CD8-positive, alpha-beta memory T cell (primary cell): Measurements from ENCODE around the gene C17orf113. TPM values are rescaled to one million over a fixed set of nuclear protein-coding genes. Genes with fewer than 3 reads are reported as not detected.

Experiments used
- CTCF ChIA-PET: fragments of 350-600 bp; sonication (Branson Sonifier 250); formaldehyde crosslinking; loops from one replicate; lab custom pipeline; 2021; ENCODE audit warnings: antibody characterized with exemption; lab: Charles Lee
- POLR2A ChIA-PET: fragments of 350-600 bp; sonication (Branson Sonifier 250); formaldehyde crosslinking; loops from one replicate; lab custom pipeline; 2021; ENCODE audit warnings: antibody characterized with exemption; lab: Charles Lee
- DNase-seq, 5 donors: peaks; one replicate each; pipeline versions ENCODE4 v3.0.0 to v3.0.0-alpha.2; 2020 to 2022; ENCODE audit warnings: mixed read lengths in 1 of 5
- H3K27ac ChIP-seq: one replicate; pipeline ENCODE4 v1.7.0; 2013; ENCODE audit warnings: low read depth, mild to moderate bottlenecking, low read length, moderate library complexity
- H3K27me3 ChIP-seq: 2 replicates; pipeline ENCODE4 v1.7.0; 2013; ENCODE audit warnings: low read length, mild to moderate bottlenecking; ENCODE audit not compliant: insufficient read depth, poor library complexity, severe bottlenecking
- H3K36me3 ChIP-seq: 2 replicates; pipeline ENCODE4 v1.7.0; 2013; ENCODE audit warnings: mild to moderate bottlenecking, low read length, moderate library complexity; ENCODE audit not compliant: insufficient read depth
- H3K4me1 ChIP-seq: 2 replicates; pipeline ENCODE4 v1.7.0; 2013; ENCODE audit warnings: mild to moderate bottlenecking, low read length, moderate library complexity; ENCODE audit not compliant: insufficient read depth
- H3K4me3 ChIP-seq: 2 replicates; pipeline ENCODE4 v1.7.0; 2013; ENCODE audit warnings: mild to moderate bottlenecking, low read length
- H3K9me3 ChIP-seq: 2 replicates; pipeline ENCODE4 v1.7.0; 2013; ENCODE audit warnings: mild to moderate bottlenecking, low read length
- H3K27ac Mint-ChIP-seq, 8 donors: one replicate each; pipeline ENCODE4 v1.8.0; 2020 to 2021; ENCODE audit warnings: mixed read lengths in 8 of 8, mild to moderate bottlenecking in 6 of 8, inconsistent platforms in 3 of 8, moderate library complexity in 3 of 8
- H3K27me3 Mint-ChIP-seq, 2 donors: one replicate each; pipeline ENCODE4 v1.8.0; 2020 to 2021; ENCODE audit warnings: mixed read lengths in 2 of 2, mild to moderate bottlenecking in 1 of 2, moderate library complexity in 1 of 2
- H3K36me3 Mint-ChIP-seq, 3 donors: one replicate each; pipeline ENCODE4 v1.8.0; 2020 to 2021; ENCODE audit warnings: mixed read lengths in 3 of 3, inconsistent platforms in 1 of 3, mild to moderate bottlenecking in 1 of 3
- H3K4me1 Mint-ChIP-seq, 3 donors: one replicate each; pipeline ENCODE4 v1.8.0; 2020 to 2021; ENCODE audit warnings: mixed read lengths in 3 of 3, inconsistent platforms in 1 of 3, mild to moderate bottlenecking in 1 of 3
- H3K4me3 Mint-ChIP-seq, 7 donors: one replicate each; pipeline ENCODE4 v1.8.0; 2020 to 2021; ENCODE audit warnings: mixed read lengths in 7 of 7, mild to moderate bottlenecking in 6 of 7, moderate library complexity in 4 of 7, inconsistent platforms in 2 of 7
- H3K9me3 Mint-ChIP-seq, 5 donors: one replicate each; pipeline ENCODE4 v1.8.0; 2020 to 2022; ENCODE audit warnings: mixed read lengths in 5 of 5, mild to moderate bottlenecking in 3 of 5, moderate library complexity in 2 of 5, inconsistent platforms in 1 of 5
- polyA plus RNA-seq: library from polyadenylated mRNA; unstranded; fragments of 300-500 nt; fragmentation: Illumina TruSeq; gene quantifications from one replicate; pipeline ENCODE4 v1.2.3, GENCODE V29; 2021
- total RNA-seq, 2 experiments: library from RNA; stranded (reverse); gene quantifications; one replicate each; pipeline ENCODE4 v1.2.3, GENCODE V29; 2021

The C17orf113 gene
- total and polyA plus RNA-seq, 3 experiments from 2014 or later, result 0.10 to 0.20 (median 0.15) TPM

DNA sequence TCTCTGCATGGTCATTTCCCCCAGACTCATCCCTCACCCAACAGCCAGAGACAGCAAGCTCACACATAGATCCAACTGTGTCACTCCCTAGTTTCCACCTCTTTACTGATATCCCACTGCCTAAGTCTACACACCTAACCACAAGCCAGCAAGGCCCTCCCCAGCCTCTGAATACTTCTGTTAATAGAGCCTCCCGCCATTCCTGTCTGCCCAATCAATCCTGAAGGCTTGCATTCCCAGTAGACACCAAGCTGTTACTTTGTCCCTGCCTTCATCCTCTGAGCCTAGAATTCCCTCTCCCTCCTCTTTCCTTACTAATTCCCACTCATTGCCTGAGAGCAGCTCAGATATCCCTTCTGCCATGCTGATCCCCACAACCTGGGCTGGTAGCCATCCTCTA is 4.7 kb downstream of the C17orf113 start:
- H3K36me3 Mint-ChIP-seq, result no peaks in the 10 kb centered on the region
- H3K9me3 Mint-ChIP-seq, result peaks cover 0 to 1% (median 0%) of the 10 kb centered on the region in 5 donors
- H3K36me3 ChIP-seq, result no peaks in the 10 kb centered on the region
- peaks cover 4 to 6% (median 6%) of the 10 kb centered on the region in 3 donors for H3K4me1 Mint-ChIP-seq
- ChIA-PET POLR2A (no interaction called here), CTCF (interaction anchor here (0.9 to 2.0 kb wide), 3 partner anchors 10 to 72 kb away, joined by 3 to 4 read pairs (median 4); no protein-coding TSS in a partner anchor)
- H3K9me3 ChIP-seq, result no peaks in the 10 kb centered on the region
- no peak overlapping the region for H3K4me3 Mint-ChIP-seq
- DNase-seq, result no peak
- no peak overlapping the region for H3K4me3 ChIP-seq
- H3K27me3 Mint-ChIP-seq, result peaks cover 9 to 11% of the 10 kb centered on the region in 2 donors
- peaks cover 5% of the 10 kb centered on the region for H3K4me1 ChIP-seq
- H3K27me3 ChIP-seq, result no peaks in the 10 kb centered on the region
- H3K27ac ChIP-seq, result no peak overlapping the region
- peak overlapping the region in 1 of 8 donors; percentile 32 for H3K27ac Mint-ChIP-seq

- POLR2A ChIA-PET, result no interaction called here
- no peaks in the 10 kb centered on the region for H3K4me1 ChIP-seq
- Mint-ChIP-seq H3K9me3 (no peaks in the 10 kb centered on the region), H3K27me3 (peaks cover 5 to 7% of the 10 kb centered on the region in 2 donors), H3K27ac (no peak overlapping the region), H3K36me3 (no peaks in the 10 kb centered on the region), H3K4me3 (no peak overlapping the region), H3K4me1 (no peaks in the 10 kb centered on the region)
- no peaks in the 10 kb centered on the region for H3K27me3 ChIP-seq
- no peak overlapping the region for H3K4me3 ChIP-seq
- CTCF ChIA-PET, result no interaction called here
- H3K27ac ChIP-seq, result no peak overlapping the region
- no peaks in the 10 kb centered on the region for H3K9me3 ChIP-seq
- no peaks in the 10 kb centered on the region for H3K36me3 ChIP-seq
- DNase-seq, result no peak
These were observed 7.6 kb downstream of the C17orf113 start for GRCh38 chr17:42042598-42043319.

DNA sequence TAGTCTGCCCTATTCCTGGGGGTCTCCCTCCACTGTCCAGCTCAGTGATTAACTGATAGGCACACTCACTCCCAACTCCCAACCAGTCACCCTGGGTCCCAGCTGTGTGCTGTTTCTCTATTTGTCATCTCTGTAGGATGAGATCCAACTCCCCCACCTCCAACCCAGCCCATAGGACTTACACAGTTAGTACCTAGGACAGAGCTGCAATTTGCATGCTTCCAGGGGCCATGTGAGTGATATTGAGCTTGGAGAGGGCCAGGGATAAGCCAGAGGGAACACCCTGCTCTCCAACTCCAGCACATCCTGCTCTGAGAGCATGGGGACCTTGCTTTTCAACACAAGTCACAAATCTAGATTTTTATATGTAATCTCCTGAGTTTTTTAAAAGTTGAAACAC is 8.8 kb downstream of the C17orf113 start:
- Mint-ChIP-seq H3K9me3 (no peaks in the 10 kb centered on the region), H3K27me3 (peaks cover 8 to 10% of the 10 kb centered on the region in 2 donors), H3K36me3 (peaks cover 0 to 1% (median 0%) of the 10 kb centered on the region in 3 donors), H3K27ac (no peak overlapping the region), H3K4me1 (no peaks in the 10 kb centered on the region), H3K4me3 (no peak overlapping the region)
- no peak for DNase-seq
- Histone ChIP-seq H3K4me1 (no peaks in the 10 kb centered on the region), H3K4me3 (no peak overlapping the region), H3K36me3 (no peaks in the 10 kb centered on the region), H3K9me3 (no peaks in the 10 kb centered on the region), H3K27me3 (no peaks in the 10 kb centered on the region), H3K27ac (no peak overlapping the region)
- CTCF ChIA-PET, result interaction anchor here (1.2 kb wide), 1 partner anchor 9 kb away, joined by 4 read pairs; no protein-coding TSS in a partner anchor
- POLR2A ChIA-PET, result interaction anchor here (0.6 kb wide), 1 partner anchor 41 kb away, joined by 3 read pairs; no protein-coding TSS in a partner anchor

DNA sequence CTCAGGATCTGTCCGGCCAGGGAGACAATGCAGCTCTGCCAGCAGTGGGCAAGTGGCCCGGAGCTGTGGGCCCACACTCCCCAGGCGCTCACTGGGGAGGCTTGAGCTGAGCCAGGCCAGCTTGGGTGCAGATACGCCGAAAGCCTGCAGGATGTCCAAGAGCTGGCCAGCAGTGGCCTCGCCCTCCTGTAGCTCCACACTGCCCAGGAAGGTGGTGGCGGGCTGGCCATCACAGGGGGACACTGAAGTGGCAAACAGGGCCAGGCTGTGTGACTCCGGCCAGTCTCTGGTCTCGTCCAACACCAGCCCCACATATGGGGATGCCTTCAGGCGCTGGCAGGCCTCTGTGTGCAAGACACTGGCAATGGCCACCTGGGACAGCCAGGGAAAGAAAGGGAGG is 9.6 kb downstream of the C17orf113 start:
- Histone ChIP-seq H3K4me3 (no peak overlapping the region), H3K4me1 (no peaks in the 10 kb centered on the region), H3K27me3 (no peaks in the 10 kb centered on the region), H3K9me3 (no peaks in the 10 kb centered on the region), H3K36me3 (no peaks in the 10 kb centered on the region), H3K27ac (no peak overlapping the region)
- Mint-ChIP-seq H3K27me3 (peaks cover 8 to 10% of the 10 kb centered on the region in 2 donors), H3K27ac (no peak overlapping the region), H3K4me1 (no peaks in the 10 kb centered on the region), H3K36me3 (peaks cover 0 to 1% (median 0%) of the 10 kb centered on the region in 3 donors), H3K9me3 (no peaks in the 10 kb centered on the region), H3K4me3 (no peak overlapping the region)
- ChIA-PET POLR2A (interaction anchor here (1.1 kb wide), 1 partner anchor 9 kb away, joined by 3 read pairs; no protein-coding TSS in a partner anchor), CTCF (interaction anchor here (1.1 to 1.2 kb wide), 2 partner anchors 10 to 21 kb away, joined by 3 to 4 read pairs; partner anchors contain the start of gene NKIRAS2)
- no peak for DNase-seq

DNA sequence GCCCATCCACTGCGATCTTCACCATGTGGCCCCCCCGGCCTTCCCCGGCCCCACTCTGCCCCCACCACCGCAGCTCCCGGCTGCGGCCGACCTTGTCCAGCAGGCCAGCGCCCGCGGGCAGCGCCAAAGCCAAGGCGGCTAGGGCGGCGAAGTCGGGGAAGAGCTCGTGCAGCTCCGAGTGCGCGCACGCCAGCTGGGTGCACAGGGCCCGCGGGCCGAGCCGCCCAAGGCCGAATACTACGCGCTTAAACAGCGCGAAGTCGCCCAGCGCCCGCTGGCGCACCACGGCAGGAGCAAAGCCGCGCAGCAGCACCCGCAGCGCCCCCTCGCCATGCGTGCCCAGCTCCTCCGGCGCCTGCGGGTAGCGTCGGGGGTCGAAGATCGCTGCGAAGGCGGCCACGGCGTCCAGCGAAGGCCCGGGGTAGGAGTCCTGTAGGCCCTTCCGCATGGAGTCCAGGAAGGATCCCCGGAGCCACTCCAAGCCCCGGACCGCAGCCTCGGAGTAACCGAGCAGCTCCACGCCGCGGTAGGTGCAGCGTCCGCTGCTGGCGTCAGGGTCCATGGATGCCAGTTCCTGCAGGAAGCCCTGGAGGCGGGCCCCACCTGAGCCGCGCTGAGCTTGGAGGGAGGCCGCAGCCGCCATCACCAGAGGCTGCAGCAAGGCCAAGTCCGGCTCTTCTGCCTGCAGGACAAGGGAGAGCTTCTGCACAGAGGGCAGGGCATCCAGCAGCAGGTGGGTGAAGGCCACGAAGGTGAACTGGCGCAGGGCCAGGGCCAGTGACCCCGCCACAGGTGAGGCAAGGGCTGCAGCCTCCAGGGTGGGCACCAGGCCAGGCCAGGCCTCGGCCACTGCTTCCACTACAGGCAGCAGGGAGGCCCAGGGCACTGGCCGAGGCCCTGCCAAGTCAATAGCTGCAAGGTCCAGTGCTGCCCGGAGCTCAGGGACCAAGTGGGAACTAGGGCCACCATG is 10.3 kb downstream of the C17orf113 start:
- DNase-seq, result no peak
- CTCF ChIA-PET, result interaction anchor here (1.1 to 1.3 kb wide), 2 partner anchors 14 to 20 kb away, joined by 3 read pairs; partner anchors contain the start of gene NKIRAS2
- no peaks in the 10 kb centered on the region for H3K9me3 Mint-ChIP-seq
- Histone ChIP-seq H3K4me3 (no peak overlapping the region), H3K9me3 (no peaks in the 10 kb centered on the region), H3K27ac (no peak overlapping the region), H3K4me1 (no peaks in the 10 kb centered on the region), H3K27me3 (no peaks in the 10 kb centered on the region), H3K36me3 (no peaks in the 10 kb centered on the region)
- H3K36me3 Mint-ChIP-seq, result peaks cover 0 to 1% (median 0%) of the 10 kb centered on the region in 3 donors
- H3K27me3 Mint-ChIP-seq, result peaks cover 8 to 10% of the 10 kb centered on the region in 2 donors
- H3K4me3 Mint-ChIP-seq, result no peak overlapping the region
- no peak overlapping the region for H3K27ac Mint-ChIP-seq
- POLR2A ChIA-PET, result interaction anchor here (1.1 kb wide), 1 partner anchor 9 kb away, joined by 3 read pairs; no protein-coding TSS in a partner anchor
- H3K4me1 Mint-ChIP-seq, result no peaks in the 10 kb centered on the region

DNA sequence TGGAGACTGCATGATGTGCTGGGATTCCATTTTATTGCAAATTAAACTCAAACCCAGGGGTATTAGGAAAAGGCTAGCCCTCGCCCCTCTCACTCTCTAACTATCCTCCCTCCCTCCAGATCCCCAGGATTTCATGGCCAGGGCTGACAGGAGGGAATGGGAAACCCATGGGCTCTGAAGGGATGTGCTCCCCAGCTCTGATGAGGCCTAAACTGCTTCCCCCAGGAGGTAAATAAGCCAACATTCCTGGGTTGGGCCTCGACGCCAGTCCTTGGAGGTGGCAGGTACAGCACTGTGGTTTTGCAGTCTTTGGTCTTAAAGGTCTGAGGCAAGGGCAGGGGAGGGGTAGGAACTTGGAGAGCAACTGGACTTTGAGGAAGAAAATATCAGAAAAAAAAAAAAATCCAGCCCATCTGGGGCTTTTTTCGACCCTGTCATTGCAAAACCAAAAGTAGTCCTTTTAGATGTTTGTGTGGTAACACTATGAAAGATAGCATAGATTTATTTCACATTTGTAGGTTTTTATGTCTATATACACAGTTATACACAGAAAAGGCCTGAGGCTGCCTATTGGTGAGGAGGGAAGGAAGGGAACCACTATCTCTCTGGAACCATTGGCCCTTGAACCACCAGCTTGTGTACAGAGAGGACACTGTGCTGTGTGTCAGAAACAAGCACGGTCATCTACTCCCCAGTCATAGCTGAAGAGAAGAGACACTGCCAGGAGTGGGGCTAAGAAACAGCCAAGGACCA is 12.0 kb downstream of the C17orf113 start:
- Mint-ChIP-seq H3K4me1 (peaks cover 0 to 3% (median 0%) of the 10 kb centered on the region in 3 donors), H3K27ac (peak overlapping the region in 1 of 8 donors; percentile 43), H3K27me3 (peaks cover 11 to 17% of the 10 kb centered on the region in 2 donors), H3K36me3 (peaks cover 0 to 1% (median 0%) of the 10 kb centered on the region in 3 donors), H3K9me3 (no peaks in the 10 kb centered on the region), H3K4me3 (no peak overlapping the region)
- Histone ChIP-seq H3K27me3 (no peaks in the 10 kb centered on the region), H3K36me3 (no peaks in the 10 kb centered on the region), H3K9me3 (no peaks in the 10 kb centered on the region), H3K4me3 (no peak overlapping the region), H3K27ac (no peak overlapping the region), H3K4me1 (peaks cover 5% of the 10 kb centered on the region)
- ChIA-PET CTCF (no interaction called here), POLR2A (no interaction called here)
- no peak for DNase-seq

DNA sequence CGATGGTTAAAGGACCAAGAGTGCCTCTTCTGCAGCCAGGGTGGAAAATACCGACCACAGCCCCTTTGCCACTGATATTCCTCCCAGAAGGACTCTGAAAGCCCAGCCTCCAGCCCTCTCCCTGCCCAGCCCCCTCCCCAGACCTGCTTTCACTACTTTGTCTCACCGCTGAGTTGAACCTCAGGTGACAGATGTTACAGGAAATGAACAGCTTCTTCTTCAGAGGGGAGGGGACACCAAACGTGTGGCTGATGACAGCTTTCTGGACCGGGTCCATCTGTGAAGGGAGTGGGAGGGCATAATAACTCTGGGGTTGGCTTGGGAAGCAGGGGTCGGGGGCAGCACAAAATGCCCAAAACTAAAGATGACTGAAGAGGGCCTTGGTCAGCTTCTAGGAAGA is 16.3 kb downstream of the C17orf113 start:
- DNase-seq, result no peak
- H3K4me1 ChIP-seq, result peaks cover 5% of the 10 kb centered on the region
- Mint-ChIP-seq H3K27ac (peak overlapping the region in 1 of 8 donors; percentile 81), H3K36me3 (peaks cover 0 to 1% (median 0%) of the 10 kb centered on the region in 3 donors), H3K4me1 (peaks cover 0 to 3% (median 0%) of the 10 kb centered on the region in 3 donors), H3K27me3 (peaks cover 9 to 25% of the 10 kb centered on the region in 2 donors), H3K9me3 (no peaks in the 10 kb centered on the region), H3K4me3 (peak overlapping the region in 1 of 7 donors; percentile 37)
- H3K27me3 ChIP-seq, result no peaks in the 10 kb centered on the region
- no peaks in the 10 kb centered on the region for H3K36me3 ChIP-seq
- POLR2A ChIA-PET, result no interaction called here
- H3K27ac ChIP-seq, result no peak overlapping the region
- H3K9me3 ChIP-seq, result no peaks in the 10 kb centered on the region
- no peak overlapping the region for H3K4me3 ChIP-seq
- CTCF ChIA-PET, result no interaction called here
